GM18867 (cell line): ENCODE data around the gene SH2D5.
"Not testable (repeated sequence)": the region's sequence is repeated elsewhere in the genome, so short reads cannot be mapped to it uniquely, and the experiment has no call there.

Experiments
- ATAC-seq: cut with Tn5 transposase; IDR thresholded peaks from one replicate; pipeline ENCODE4 v1.9.1; 2021; ENCODE audit warnings: mild to moderate bottlenecking, moderate library complexity; ENCODE audit not compliant: unreplicated experiment

Gene SH2D5

DNA sequence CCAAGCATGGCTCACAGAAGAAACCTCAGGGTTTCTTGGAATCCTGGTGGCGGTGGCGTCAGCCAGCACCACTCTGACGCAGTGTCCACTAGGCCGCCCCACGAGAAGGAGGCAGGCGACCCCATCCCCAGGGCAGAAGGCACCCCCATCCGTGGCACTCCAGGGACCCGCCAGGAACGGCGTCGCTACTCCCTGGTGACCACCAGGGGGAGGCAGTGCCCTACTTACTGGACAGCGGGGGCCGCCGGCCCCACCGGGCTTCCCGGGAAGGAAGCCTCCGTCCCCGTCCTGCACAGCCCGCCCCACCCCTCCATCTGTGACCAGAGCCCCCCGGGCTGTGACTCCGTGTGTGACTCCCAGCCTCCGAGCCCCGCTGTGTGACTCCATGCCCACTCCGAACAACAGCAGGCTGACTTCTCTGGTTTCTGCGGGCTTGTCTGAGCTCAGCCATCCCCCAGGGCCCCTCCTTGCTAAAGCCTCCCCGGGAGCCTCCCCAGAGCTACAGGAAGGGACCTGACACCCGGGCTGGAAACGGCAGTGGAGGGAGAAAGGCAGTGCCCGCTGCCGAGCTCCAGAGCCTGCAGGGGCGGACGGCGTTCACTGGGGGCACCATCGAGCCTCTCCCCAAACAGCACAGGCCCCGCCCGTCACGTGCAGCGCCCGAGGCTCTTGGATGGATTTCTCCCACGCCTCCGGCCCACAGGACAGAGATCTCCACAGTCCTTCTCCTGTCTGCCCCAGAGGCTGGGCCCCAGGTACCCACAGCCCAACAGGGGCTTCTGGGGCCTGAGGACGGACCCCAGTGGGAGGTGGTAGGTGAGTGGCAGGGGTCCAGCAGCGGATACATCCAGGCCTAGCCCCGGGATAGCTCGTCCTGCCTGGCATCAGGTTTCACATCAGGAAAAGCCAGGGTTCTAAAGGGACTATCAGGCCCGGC, 35.8 kb downstream of the SH2D5 start:
- ATAC-seq, result peak; percentile 71

DNA sequence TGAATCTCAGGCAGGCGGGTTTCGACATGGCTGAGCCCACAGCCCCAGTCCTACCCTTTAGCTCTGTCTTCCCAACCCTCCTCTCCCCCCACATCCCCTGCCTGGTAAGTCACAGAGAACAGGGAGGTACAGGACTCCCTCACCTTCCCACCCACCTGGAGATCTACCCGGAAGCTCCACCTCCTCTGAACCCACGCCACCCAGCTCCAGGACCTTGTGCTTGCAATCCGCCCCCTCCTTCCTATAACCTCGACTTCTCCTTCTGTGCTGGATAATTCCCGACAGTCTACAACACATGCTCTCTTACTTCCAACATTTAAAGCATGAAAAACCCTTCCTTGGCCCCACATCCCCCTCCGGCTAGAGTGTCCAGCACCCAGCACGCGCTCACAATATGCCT, 37.0 kb downstream of the SH2D5 start:
- no peak for ATAC-seq

DNA sequence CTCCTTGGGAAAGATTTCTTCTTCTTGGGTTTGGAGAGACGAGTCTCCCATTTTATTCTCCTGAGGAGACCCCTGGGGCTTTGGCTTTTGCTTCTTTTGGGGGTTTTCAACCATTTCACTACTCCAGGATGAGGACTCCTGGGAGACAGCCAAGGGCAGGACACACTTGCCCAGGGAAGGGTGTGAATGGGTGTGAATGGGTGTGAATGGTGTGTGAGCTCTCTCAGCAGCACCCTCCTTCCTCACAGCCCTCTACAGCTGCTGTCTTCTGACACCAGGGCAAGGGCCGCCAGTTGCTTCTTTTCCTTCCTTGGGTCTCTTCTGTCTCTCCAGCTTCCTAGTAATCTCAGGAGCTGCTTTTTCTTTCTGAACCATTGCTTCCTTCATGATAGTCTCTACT, 38.9 kb downstream of the SH2D5 start:
- no peak for ATAC-seq

DNA sequence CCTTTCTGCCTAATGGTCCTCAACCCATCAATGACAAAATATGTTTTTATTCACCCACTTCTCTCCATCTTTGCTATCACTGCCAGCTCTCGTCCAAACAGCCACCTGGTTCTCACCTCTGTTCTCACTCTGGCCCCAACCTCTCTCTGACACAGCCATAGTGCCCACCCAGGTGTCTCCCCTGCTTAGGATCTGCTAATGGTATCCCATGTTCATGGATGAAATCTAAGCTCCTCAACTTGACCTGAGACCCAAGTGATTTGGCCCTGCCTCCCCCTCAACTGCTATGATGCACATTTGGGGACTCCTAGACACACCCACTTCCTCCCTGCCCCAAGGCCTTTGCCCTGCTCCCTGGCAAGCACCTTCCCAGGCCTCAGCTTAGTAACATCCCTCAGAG, 40.6 kb downstream of the SH2D5 start:
- no peak for ATAC-seq

DNA sequence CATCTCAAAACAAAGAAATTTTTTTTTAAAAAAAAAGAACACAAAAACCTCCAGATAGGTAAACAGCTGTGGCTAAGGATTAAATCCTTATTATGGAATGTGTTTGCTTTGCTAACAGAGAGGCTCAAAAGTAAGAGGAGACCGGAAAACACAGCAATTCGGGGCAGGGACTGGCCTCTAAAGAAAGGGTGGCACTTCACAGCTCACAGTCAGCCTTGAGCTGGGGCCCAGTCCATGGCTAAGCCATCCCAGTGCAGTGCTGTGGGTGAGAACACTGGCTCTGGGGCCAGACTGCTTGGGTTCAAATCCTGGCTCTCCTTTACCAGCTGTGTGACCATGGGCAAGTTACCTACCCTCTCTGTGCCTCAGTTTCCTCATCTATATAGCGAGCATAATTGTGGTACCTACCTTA, 42.9 kb downstream of the SH2D5 start:
- no peak for ATAC-seq

DNA sequence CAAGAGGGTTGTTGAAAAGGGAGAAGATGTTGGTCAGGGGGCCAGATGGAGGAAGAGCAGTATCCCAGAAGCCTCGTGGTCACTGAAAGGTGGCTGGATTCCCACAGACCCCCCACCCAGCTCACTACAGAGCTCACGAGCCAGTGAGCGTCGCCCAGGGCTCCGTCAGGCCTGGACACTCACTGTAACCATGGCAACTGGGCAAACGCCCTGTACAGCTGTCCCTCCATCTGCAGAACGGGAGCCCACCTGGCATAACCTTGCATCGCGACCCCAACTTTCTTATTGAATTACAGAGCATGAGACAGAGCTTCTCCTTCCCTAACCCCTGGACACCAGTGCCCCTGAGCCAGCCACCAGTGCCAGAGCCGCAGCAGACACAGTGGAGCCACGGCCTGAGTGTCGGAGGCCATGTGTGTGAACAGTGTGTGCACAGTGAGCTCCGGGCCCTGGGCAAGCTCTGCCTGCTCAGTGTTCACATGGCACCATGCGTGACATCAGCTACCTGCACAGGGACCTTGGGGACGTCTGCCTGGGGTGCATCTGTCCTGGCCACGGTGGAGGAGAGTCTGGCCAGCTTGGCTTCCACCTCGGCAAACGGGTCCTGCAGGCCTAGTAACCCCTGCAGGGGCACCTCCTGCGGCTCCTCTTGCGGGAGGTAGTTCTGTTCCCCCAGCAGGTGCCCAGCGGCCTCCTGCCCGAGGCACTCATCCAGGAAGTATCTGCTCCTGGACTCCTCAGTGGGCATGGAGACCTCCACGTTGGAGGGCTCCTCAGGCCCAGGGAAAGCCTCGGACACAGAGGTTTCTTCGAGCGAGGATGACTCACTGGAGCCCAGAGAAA, 45.4 kb downstream of the SH2D5 start:
- no peak for ATAC-seq

DNA sequence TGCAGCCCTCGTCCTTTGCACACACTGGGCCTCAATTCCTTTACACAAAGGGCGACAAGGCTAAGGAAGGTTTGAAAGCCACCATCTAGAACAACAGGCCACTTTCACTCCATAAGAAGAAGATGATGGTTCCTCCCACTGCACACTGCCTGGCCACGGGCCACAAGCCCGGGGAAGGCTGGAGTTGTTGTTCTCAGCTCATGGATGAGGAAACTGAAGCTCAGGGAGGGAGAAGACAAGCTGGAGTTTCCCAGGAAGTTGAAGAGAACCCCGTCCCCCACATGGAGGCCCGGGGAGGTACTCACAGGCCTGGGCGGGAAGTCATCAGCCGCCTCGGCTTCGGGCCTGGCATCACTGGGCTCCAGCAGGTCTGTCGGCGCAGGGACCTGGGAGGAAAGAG, 46.8 kb downstream of the SH2D5 start:
- no peak for ATAC-seq

DNA sequence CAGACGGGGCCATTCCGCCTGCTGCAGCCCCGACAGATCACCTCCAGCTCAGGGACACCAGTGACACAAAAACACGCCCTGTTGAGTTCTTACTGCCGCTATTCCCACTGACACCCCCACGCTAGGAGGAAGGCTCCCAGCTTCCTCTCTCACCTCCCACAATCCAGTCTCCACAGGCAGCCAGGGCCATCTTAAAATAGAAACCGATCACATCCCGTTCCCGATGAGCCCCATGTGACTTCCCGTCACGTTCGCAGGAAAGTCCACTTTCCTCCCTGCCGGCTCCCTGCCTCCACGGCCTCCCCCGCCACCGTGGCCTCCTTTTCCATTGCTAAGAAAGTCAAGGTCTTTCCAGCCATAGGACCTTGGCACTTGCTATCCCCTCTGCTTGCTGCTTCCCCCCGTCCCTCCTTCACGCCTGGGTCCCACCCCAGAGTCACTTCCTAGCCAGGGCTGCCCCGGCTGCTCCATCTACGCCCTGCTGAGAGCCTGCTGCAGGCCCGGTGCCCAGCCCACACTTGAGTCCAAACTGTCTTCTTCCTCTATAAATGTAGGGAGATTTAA, 47.3 kb downstream of the SH2D5 start:
- ATAC-seq, result no peak

DNA sequence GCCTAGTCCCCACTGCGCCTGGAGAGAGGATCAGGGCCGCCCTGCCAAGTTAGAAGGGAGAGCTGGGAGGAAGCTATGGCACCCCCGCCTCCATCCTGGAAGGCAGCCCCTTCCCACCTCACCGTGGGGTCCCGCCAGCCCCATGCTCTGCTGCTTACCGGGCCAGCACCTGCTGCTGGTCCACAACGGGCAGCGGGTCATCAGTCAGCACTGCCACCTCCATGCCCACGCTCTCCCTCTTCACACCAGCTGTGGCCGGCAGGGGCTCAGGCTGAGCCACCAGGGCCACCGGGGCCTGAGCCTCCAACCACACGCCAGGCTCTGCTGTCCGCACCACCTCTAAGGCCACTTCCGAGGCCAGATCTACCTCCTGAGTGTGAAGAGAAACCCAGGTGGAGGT, 47.9 kb downstream of the SH2D5 start:
- no peak for ATAC-seq

DNA sequence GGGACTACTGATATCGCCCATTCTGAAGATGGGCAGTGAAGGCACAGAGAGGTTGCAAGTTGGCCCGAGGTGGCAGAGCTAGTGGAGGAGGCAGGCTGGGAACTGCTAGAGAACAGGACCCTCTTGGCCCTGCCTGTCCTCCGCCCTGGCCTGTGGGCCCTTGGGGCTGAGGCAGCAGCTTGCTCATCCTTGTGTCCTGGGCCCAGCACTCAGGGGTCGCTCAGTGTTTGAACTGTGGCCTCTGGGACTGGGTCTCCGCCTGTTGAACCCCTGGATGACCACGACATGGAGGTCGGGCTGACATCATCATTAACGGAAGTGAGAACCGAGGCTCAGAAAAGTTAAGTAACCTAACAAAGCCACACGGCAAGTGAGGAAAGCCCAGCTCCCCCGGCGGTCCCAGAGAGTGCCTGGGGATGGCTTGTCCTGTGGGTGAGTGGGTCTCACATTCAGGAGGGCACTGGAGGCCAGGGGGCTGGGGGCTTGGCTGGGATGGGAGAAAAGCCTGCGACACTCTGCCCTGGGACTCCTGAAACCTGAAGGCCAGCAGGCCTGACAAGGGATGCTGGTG, 48.4 kb downstream of the SH2D5 start:
- ATAC-seq, result no peak

DNA sequence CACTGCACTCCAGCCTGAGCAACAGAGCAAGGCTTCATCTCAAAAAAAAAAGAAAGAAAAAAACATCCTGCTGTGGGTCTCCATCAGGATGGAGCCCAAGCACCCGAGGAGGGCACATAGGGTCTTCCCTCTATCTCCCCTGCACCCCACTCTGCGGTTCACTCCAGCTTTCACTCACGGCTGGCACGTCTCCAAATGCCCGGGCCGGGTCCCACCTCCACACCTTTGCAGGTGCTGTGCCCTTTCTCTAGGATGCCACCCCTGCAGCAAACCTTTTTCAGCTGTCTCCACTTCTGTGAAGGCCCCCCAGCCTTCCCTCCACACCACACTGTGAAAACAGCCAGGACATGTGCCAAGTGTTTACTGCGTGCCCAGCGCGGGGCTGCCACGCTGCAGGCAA, 48.9 kb downstream of the SH2D5 start:
- no peak for ATAC-seq

DNA sequence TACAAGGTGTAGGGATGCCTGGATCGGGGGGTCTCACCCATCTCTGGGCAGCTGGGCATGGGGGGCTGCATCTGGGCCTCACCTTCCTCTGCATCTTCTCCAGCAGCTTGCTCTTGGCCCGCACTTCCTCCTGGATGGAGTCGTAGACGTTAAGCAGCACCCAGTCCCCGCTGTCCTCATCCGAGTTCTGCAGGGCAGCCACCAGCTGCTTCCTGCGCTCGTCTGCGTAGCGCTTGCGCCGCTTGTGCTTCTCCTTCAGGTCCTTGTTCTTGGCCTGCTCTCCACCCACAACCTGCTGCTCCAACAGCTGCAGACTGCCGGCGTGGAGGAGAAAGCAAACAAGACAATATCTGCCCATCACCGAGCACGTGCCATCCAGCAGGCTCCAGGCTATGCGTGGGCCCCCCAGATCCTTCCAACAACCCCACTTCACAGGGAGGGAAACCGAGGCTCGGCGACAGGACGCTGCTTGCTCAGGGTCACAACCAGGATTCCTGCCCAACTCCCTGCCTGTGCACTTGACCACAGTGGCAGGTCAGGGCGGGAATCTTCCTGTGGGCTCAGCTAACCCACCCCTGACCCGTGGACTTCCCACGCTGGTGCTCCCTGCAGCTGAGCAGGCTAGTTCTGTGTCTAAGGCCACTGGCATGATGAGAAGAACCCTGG, 49.8 kb downstream of the SH2D5 start:
- ATAC-seq, result no peak

DNA sequence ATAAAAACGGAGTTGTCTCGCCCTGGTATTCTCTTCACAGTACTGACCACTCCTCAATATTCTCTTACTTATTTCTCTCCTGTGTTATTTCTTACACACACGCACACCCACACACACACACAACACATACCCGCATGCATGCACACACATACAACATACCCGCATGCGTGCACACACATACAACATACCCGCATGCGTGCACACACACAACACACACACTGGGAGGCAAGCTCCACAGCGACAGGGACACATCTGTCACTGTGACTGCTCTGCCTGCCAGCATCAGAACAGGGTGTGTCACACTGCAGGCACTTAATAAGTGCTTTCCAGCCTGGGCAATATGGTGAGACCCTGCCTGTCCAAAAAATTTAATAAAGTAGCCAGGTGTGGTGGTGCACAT, 50.5 kb downstream of the SH2D5 start:
- ATAC-seq, result no peak

DNA sequence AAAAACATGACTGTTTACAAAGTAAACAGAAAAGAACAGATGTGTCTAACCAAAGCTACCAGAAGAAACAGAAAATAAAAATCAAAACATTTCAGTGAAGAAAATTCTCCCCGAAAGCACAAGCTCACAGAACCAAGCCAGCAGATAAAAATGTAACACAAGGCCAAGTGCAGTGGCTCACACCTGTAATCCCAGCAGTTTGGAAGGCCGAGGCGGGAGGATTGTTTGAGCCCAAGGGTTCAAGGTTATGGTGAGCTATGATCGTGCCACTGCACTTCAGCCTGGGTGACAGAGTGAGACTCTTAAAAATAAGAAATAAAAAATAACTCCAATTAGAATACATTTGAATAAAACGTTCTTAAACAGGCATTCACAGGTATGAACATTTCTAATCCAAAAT, 52.2 kb downstream of the SH2D5 start:
- no peak for ATAC-seq

DNA sequence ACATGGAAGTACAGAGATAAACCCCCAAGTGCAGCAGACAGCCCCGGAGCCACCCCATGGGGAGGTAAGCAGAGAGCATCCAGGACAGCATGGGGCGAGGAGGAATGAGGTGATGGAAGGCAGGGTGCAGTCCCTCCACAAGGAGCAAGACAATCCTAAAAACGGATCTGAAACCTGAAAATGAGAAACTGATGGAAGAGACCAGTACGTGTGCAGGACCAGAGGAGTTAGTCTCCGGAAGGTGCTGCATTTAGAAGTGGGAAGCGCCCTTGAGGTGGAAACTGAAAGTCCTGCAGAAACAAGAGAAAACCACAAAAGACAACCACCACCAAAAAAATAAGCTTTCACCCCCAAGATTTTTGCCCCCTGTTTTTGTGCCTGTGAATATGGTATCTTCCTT, 53.9 kb downstream of the SH2D5 start:
- no peak for ATAC-seq

DNA sequence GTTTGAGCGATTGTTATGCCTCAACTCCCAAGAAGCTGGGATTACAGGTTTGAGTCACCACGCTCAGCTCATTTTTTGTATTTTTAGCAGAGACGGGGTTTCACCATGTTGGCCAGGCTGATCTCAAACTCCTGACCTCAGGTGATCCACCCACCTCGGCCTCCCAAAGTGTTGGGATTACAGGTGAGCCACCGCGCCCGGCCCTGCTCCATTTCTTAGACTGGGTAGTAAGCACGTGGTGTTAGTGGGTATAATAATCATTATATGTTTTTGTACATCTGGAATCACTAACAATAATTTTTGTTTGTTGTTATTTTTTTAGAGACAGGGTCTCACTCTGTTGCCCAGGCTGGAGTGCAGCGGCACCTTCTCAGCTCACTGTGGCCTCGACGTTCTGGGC, 58.9 kb downstream of the SH2D5 start:
- not testable (repeated sequence) for ATAC-seq

DNA sequence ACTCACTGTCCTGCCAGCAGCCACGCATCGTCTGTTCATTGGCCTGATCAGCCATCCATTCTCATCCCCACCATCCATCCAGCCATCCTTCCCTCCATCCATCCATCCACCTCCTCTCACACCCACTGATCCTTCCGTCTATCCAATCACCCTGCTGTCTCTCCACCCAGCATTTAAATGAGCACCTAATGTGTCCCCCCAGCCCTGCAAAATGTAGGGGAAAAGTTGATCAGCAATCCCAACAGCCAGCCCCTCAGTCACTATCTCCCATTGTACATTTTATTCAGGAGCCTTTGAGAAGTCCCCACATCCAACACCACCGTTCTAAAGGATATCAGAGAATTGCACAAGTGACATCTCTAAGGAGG, 60.3 kb downstream of the SH2D5 start:
- ATAC-seq, result no peak

DNA sequence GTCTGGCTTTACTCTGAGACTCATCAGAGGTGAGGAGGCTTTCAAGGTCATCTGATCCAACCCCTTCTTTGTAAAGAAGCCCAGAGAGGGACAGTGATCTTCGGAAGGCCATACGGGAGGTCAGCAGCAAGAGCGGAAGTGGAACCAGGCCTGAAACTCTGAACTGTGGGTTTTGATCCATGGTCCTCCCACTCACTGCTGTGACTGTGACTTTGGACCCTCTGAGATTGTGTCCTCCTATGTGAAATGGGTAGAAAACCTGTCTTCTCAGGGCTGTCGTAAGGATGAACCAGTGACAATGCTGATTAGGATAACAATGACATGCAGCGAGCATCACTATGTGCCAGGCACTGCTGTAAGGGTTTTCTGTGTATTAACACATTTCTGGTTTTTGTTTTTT, 61.6 kb downstream of the SH2D5 start:
- ATAC-seq, result no peak
